HUDEP-2 (cell line): ENCODE measurements around the gene HOMER2.
"Not testable (repeated sequence)": the region's sequence is repeated elsewhere in the genome, so short reads cannot be mapped to it uniquely, and the experiment has no call there.

Experiments
- DNase-seq, 76 experiments: peaks; one replicate each; lab custom pipeline; 2025; ENCODE audit not compliant: unreplicated experiment in 76 of 76; lab: John Stamatoyannopoulos, UW

The HOMER2 gene

GRCh38 chr15:82968066-82968465, 15.5 kb upstream of the HOMER2 start:
- DNase-seq, result no peak

GRCh38 chr15:82966671-82967071, 14.2 kb upstream of the HOMER2 start:
- DNase-seq, result no peak

- DNase-seq, result no peak
These were observed 12.4 kb upstream of the HOMER2 start for GRCh38 chr15:82964890-82965289.

GRCh38 chr15:82963471-82964341, 11.2 kb upstream of the HOMER2 start:
- no peak for DNase-seq

GRCh38 chr15:82960766-82961165, 8.2 kb upstream of the HOMER2 start:
- no peak for DNase-seq

- DNase-seq, result no peak
These were observed 6.9 kb upstream of the HOMER2 start for GRCh38 chr15:82959423-82959822.

- no peak for DNase-seq
These were observed 6.1 kb upstream of the HOMER2 start for GRCh38 chr15:82958638-82959037.

- DNase-seq, result peak in 2 of 76 experiments; percentile 5 to 14
These were observed 905 bp downstream of the HOMER2 start for GRCh38 chr15:82951472-82952157.

- no peak for DNase-seq
These were observed 1.7 kb downstream of the HOMER2 start for GRCh38 chr15:82950746-82951370.

GRCh38 chr15:82950295-82950694, 2.2 kb downstream of the HOMER2 start:
- DNase-seq, result no peak

GRCh38 chr15:82946155-82946701, 6.3 kb downstream of the HOMER2 start:
- no peak for DNase-seq

- DNase-seq, result no peak
These were observed 7.2 kb downstream of the HOMER2 start for GRCh38 chr15:82945326-82945725.

- DNase-seq, result no peak
These were observed 7.7 kb downstream of the HOMER2 start for GRCh38 chr15:82944821-82945220.

GRCh38 chr15:82944056-82944455, 8.5 kb downstream of the HOMER2 start:
- no peak for DNase-seq

GRCh38 chr15:82943176-82943575, 9.3 kb downstream of the HOMER2 start:
- DNase-seq, result no peak

GRCh38 chr15:82942691-82943090, 9.8 kb downstream of the HOMER2 start:
- no peak for DNase-seq

GRCh38 chr15:82939678-82940077, 12.8 kb downstream of the HOMER2 start:
- not testable (repeated sequence) for DNase-seq

GRCh38 chr15:82937712-82938058, 14.8 kb downstream of the HOMER2 start:
- DNase-seq, result no peak

- DNase-seq, result no peak
These were observed 15.4 kb downstream of the HOMER2 start for GRCh38 chr15:82936966-82937711.

- no peak for DNase-seq
These were observed 17.1 kb downstream of the HOMER2 start for GRCh38 chr15:82935382-82935781.
